GM21515 (cell line): ENCODE results near the gene TMEM132E.

Experiments
- ATAC-seq: cut with Tn5 transposase; IDR thresholded peaks from one replicate; pipeline ENCODE4 v1.9.1; 2021; ENCODE audit not compliant: unreplicated experiment

The TMEM132E gene

DNA sequence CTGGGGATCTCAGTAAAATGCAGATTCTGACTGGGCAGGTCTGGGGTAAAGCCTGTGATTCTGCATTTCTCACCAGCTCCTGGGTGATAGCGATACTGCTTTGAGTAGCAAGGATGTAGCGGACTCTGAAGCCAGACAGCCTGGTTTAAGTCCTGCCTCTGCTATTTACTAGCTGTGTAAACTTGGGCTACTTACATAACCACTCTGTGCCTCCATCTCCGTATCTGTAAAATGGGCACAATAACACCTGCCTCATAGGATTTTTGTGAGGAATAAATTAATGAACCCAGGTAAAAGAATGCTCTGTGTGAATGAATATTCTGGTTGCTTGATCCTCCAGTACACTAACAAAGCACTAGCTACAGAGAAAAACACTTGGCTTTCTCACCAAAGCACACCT lies 54.4 kb downstream of the TMEM132E start:
- ATAC-seq = no peak

DNA sequence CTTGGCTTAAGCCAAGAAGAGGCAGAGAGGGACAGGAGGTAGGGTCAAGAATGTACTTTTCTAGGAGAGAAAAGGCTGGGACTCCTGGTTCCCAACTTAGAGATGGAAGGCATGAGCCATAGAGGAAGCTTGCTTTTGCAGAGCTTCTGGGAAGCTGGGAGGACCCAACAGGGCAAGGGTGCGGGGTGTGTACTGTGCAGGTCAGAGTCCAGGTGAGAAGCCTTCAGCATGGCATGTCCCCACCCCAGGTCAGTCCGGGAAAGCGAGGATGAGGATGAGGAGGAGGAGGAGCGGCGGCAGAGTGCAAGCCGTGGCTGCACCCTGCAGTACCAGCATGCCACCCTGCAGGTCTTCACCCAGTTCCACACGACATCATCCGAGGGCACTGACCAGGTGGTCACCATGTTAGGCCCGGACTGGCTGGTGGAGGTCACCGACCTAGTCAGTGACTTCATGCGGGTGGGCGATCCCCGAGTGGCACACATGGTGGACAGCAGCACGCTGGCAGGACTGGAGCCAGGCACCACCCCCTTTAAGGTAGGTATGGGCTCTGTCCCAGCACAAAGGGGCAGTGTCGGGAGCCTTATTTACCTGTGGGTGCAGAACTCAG lies 55.3 kb downstream of the TMEM132E start:
- no peak for ATAC-seq

DNA sequence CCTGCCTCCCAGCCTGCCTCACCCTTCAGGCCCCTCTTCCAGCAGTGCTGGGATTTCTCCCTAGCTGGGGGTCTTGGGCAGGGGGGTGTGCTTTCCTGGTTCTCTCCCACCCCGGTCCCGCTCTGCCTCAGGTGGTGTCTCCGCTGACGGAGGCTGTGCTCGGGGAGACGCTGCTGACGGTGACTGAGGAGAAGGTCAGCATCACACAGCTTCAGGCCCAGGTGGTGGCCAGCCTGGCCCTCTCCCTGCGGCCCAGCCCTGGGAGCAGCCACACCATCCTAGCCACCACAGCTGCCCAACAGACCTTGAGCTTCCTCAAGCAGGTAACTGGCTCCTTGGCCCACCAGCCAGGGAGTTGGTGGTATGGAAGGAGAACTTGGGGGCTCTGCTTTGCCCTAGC lies 56.5 kb downstream of the TMEM132E start:
- ATAC-seq = no peak

DNA sequence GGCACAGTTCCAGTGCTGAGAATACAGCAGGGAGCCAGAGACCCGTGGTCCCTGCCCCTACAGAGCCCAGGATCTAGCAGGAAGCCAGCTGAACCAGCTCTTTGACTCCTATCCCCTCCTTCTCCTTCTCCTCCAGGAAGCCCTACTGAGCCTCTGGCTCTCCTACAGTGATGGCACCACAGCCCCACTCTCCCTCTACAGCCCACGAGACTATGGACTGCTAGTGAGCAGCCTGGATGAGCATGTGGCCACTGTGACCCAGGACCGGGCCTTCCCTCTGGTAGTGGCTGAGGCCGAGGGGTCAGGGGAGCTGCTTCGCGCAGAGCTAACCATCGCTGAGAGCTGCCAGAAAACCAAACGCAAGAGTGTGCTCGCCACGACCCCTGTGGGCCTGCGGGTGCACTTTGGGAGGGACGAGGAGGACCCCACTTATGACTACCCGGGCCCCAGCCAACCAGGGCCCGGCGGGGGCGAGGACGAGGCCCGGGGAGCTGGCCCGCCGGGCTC lies 57.7 kb downstream of the TMEM132E start:
- no peak for ATAC-seq

DNA sequence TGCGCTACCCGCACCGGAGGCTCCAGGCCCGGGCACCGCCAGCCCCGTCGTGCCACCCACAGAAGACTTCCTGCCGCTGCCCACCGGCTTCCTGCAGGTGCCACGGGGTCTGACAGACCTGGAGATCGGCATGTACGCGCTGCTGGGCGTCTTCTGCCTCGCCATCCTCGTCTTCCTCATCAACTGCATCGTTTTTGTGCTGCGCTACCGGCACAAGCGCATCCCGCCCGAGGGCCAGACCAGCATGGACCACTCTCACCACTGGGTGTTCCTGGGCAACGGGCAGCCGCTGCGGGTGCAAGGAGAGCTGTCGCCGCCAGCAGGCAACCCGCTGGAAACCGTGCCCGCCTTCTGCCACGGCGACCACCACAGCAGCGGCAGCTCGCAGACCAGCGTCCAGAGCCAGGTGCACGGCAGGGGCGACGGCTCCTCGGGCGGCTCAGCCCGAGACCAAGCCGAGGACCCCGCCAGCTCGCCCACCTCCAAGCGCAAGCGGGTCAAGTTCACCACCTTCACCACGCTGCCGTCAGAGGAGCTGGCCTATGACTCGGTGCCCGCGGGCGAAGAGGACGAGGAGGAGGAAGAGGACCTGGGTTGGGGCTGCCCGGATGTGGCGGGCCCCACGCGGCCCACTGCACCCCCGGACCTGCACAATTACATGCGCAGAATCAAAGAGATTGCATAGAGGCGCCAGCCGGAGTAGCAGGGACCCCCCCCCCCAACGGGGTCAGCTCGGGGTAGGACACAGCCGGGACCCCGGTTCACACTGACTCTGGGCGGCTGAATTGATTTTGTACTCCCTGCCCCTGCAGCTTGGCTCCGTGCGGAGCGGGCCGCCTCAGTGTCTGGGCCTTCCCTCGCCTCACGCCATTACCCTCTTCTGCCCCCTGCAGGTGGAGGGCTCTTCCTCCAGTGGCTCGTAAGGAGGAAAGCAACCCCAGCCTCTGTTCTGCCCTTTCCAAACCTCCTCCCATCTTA lies 58.5 kb downstream of the TMEM132E start:
- ATAC-seq = peak; percentile 55

DNA sequence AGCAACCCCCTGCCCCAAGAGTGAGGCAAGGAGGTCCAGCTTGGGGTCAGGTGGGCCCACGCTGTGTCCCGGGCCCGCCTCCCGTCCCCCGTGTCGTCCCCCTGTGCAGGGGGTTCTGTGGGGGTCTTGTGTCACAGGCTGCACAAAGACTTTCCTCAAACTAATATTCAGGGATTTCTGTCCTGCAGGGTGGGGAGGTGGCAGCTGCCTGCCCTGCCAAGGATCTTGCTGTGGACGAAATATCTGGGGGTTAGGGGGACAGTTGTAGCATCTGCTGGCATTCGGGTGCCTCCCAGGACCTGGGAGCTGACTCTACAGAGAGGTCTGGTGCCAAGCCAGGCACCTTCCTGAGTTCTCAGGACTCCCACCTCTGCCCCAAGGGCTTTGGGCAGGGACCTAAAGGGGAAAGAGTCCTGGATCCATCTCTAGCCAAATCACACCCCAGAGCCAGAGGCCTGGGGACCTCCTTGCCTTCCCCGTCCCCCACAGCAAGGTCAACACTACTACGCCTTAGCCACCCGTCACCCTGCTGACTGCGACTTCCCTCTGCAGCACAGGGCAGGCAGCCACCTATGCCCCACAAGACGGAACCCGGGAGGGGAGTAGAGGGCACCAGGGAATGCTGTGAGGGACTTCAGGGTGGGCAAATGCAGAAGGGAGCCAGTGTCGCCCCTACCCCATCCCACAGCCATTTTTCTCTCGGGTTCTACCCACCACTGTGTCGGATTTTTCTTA lies 59.3 kb downstream of the TMEM132E start:
- ATAC-seq = no peak

DNA sequence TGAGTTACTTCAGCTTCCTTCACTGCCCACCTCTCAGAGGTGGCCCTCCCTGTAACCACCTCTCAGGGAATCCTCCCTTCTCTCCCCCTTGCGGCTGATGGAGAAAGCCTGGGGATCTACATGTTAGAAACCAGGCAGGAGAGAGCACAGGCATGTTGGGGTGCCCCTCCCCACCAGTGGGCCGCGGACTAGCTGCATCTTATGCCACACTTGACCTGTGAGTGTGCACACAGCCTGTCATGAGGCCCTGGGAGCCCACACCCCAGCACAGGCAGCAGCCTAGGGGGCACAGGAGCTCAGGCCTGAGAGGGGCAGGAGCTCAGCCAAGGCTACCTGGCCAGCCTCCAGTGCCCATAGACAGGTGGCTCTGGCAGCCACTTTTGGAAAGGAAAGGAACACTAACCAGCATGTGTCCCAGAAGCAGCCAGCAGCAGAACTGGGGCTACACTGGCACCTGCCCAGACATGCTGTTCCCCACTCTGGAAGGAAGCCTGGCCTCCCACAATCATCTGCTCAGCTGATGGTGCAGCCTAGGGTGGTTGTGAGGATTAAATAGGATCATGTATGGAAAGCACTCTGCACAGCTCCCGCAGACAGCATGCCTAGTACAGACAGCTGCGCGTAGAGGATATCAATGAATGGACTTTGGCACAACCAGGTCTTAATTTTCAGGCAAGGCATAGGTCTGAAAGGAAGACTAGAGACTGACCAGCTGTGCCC lies 60.5 kb downstream of the TMEM132E start:
- ATAC-seq = no peak

DNA sequence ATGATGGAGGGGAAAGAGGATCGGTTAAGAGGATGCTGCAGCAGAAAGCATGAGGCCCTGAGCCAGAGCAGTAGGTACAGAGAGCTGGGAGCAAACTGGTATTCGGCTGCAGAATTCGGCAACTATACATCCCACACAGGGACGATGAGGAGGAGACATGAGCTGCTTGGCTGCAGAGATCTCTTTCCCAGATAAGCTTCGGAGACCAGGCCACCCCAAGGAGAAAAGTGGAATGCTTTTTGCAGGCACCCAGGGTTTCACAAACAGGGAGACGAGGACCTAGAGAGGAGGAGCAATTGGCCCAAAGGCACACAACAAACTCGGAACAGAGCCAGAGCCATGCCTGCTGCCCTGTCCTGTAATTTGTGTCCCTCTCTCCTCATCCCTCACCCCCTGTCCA lies 62.0 kb downstream of the TMEM132E start:
- ATAC-seq = no peak

DNA sequence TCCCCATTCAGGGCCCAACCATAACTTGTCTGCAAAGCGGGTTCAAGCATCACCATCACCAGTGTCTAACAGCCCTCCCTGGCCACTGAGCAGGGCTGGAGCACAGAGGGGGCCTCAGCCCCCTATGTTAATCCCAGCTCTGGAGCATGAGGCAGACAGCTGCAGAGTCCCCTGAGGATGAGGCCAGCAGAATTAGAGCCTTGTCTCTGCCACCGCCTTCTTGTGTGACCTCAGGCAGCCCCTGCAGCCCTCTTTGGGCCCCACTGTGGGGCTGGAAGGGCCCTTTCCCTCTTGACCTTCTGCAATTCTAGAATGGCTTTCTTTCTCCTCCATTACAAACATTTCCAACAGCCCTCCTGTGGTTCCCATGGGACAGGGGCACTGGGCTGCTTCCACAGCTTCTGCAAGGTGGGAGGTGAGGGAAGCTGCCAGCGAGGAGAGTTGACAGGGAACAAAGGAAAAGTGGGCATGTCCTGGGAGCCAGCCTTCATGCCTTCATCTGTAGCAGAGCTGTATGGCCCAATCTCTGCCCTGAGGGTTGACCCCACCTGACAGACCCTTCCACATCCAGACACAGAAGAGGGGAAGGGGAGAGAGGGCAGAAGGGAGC lies 65.7 kb downstream of the TMEM132E start:
- ATAC-seq = no peak

DNA sequence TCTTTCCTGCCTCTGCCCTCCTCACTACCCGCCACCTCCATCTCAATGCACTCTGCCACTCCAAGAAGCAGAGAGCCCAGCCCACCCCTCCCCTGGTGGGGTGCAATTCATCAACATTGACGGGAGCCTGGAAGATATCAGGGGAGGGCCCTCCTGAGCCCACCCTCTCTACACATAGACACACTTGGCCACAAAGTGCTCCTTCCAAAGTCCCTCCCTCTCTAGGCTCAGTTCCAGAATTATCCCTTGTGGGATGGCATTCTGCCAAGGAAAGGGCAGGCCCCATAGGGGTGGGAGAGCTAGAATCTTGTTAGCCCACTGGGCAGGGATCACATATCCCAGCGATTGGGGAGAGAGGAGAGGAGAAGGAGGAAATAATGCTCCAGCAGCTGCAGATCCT lies 66.2 kb downstream of the TMEM132E start:
- ATAC-seq = no peak

DNA sequence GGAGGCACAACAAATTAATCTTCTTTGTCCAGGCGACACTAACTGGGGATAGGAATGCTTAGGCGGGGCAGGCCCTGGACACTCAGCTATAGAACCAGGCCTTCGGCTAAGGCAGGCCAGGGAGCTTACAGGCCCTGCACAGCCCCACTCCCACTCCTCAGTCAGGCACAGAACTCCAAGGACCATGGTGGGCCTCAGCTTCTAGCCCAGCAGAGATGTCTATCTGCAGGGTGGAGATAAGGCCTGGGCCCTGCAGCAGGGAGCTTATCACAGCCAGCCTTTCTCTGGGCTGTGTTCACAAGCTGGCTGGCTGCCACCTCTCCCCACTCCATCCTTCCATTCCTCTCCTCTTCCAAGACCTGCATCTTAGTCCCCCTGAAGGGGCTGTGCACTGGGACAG lies 68.1 kb downstream of the TMEM132E start:
- no peak for ATAC-seq

DNA sequence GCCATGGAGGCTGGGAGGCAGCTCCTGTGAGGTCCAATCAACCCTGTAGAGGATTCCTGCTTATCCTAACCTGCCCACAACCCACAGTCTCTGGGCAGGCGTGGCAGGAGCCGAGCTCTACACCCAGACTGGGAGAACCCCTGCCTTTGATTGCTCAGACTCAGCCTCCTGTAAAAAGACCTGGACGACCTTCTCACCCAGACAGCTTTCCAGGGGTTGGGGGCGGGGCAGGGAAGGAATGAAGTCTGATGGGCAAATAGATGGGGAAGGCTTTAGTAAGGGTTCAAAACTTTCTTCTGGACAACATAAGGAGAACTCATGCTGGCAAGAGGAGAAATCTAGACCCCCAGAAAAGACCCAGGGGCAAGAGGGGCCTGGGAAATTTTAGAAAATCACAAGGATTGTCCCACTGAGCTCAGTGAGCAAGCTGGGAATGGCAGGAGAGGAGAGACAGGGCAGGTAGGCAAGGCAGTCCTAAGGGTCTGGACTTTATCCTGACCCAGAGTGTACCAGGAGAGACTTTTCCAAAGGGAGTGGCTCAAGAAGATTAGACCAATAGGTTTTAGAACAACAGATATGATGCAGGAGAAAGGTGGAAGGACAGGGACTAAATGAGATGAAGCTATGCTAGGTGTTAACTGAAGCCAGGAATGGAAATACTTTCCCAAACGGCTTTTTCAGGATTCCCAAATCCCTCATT lies 70.8 kb downstream of the TMEM132E start:
- no peak for ATAC-seq

DNA sequence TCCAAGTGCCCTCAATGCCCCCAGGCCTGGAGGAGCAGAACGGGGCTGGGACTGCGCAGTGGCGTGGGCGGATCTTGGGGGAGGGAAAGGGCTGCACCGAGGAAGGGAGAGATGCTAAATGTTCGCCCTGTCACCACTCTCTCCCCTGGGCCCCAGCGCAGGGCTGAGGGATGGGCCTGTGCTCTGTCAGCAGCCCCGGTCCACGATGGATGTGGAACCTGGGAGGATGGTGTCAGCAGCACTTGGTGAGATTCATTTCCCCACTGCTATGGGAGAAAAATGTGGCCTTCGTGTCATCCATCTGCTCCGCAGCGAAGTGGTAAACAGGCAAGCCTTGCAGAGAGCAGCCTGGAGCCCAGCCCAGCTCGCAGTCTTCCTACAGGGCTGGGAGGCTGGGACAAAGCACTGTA lies 72.0 kb downstream of the TMEM132E start:
- ATAC-seq = no peak

DNA sequence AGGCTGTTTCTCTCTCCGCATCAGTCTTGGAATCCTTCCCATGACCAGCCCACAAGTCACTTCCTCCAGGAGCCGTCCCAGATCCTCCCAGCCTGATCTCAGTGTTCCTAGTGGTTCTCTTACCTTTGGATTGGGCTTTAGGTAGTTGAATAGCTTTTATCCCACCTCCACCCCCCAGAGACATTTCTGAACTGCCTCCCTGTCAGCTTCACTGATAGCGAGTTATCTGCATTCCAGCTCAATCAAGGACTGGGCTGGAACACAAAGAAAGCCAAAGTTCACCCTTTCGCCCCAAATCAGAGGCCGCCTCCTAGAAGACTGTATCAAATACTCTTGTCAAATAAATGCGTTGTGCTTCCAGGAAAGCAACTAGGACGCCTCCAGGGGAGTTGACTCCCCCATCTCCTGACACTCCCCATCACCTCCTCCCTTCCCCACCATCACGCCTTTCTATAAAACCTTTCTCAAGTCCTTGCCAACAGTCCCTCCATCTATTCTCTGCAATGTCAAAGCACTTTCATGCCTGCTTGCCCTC lies 72.7 kb downstream of the TMEM132E start:
- no peak for ATAC-seq

DNA sequence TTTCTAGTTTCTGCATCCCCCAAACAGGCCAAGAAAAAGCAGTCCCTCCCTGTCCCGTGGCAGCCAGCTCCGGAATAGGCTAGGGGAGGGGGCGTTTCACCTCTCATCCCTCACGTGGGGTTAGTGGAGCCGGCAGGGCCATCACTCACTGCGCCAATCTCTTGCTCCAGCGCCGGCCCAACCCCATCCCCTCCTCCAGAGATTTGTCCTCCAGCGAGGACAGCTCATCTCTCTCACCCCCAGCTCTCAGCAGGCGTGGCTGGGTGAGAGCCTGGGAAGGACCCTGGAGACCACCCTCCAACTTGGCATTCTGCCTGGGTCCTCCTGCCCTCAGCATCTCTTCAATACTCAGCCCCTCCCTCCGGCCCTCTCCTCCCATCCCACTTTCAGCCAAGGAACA lies 74.1 kb downstream of the TMEM132E start:
- ATAC-seq = no peak

DNA sequence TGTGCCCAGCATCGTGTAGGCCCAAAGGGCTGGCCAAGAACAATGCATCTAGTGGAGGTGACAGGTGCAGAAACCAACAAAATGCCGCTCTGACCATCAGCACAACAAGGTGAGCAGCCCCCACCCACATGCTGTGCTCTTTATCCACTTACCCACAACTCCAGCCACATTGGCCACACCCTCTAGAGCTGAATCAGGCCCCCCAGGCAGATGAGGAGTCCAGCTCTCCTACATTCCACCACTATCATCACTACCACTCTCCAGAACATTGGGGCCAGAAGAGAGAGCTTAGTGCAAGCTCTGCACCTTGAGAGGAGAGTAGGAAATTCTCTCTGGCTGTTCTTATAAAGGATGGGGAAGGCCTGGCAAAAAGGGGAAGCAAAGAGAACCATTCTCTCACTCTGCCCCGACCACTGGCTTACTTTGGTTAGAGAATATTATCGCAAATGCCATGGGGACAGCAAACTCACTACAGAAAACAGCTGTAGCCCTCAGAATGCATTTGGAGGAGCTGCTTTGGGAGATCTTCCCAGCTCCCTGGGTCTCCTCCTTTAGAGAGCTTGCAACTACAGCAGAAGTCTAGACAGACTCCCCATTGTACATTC lies 75.0 kb downstream of the TMEM132E start:
- no peak for ATAC-seq

DNA sequence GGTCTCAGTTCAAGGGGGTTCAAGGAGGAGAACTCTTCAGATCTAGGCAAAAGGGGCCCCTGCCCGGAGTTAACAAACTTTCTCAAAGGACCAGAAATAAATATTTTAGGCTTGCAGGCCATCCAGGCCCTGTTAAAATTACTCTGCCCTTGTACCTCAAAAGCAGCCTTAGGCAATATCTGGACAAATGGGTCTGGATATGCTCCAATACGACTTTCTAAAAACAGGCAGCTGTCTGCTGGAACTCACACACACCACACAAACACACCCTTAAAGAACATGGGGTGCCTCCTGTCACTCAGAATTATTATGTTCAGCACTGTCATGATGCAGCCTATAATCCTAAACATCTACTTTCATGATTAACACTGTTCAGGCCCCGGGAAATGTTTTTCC lies 75.5 kb downstream of the TMEM132E start:
- ATAC-seq = no peak

DNA sequence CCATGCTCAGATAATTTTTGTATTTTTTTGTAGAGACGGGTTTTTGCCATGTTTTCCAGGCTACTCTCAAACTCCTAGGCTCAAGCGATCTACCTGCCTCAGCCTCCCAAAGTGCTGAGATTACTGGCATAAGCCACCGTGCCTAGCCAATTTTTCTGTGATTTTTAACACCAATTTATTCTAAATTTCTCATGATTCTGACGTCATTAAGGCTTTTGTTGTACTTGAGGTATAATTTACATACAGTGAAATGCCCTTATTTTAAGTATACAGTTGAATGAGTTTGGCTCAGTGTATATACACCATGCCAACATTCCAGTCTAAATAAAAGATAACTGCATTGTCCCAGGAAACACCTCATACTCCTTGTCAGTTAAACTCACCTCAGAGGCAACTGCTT lies 77.4 kb downstream of the TMEM132E start:
- ATAC-seq = no peak
